GM18498 (cell line): Measurements from ENCODE around the gene FAM76A.
"Not testable (repeated sequence)": the region's sequence is repeated elsewhere in the genome, so short reads cannot be mapped to it uniquely, and the experiment has no call there.

Experiments
- ATAC-seq: cut with Tn5 transposase; IDR thresholded peaks from one replicate; pipeline ENCODE4 v1.9.1; 2021; ENCODE audit warnings: mild to moderate bottlenecking, moderate library complexity; ENCODE audit not compliant: unreplicated experiment

Gene FAM76A

GRCh38 chr1:27725374-27726172 lies at the start of gene FAM76A:
Gene FAM76A (plus strand): TSS chr1:27725961. CDS start chr1:27726081, 120 bp downstream.
- ATAC-seq: peak; percentile 94

- ATAC-seq: no peak
These were observed 49.4 kb upstream of the FAM76A start for GRCh38 chr1:27676410-27676809.

- ATAC-seq: no peak
These were observed 47.0 kb upstream of the FAM76A start for GRCh38 chr1:27678747-27679146.

GRCh38 chr1:27680225-27680791 lies 45.5 kb upstream of the FAM76A start:
- ATAC-seq: not testable (repeated sequence)

- ATAC-seq: not testable (repeated sequence)
These were observed 44.2 kb upstream of the FAM76A start for GRCh38 chr1:27681580-27681979.

- ATAC-seq: no peak
These were observed 43.3 kb upstream of the FAM76A start for GRCh38 chr1:27682351-27682944.

- no peak for ATAC-seq
These were observed 41.6 kb upstream of the FAM76A start for GRCh38 chr1:27684176-27684575.

- no peak for ATAC-seq
These were observed 39.4 kb upstream of the FAM76A start for GRCh38 chr1:27686223-27686990.

- no peak for ATAC-seq
These were observed 37.9 kb upstream of the FAM76A start for GRCh38 chr1:27687906-27688305.

GRCh38 chr1:27689423-27690173 lies 36.2 kb upstream of the FAM76A start:
- no peak for ATAC-seq

- ATAC-seq: no peak
These were observed 35.6 kb upstream of the FAM76A start for GRCh38 chr1:27690183-27690582.

- not testable (repeated sequence) for ATAC-seq
These were observed 28.9 kb upstream of the FAM76A start for GRCh38 chr1:27696835-27697234.

- ATAC-seq: no peak
These were observed 20.8 kb upstream of the FAM76A start for GRCh38 chr1:27704958-27705357.

GRCh38 chr1:27705545-27705944 lies 20.2 kb upstream of the FAM76A start:
- no peak for ATAC-seq

GRCh38 chr1:27710574-27710973 lies 15.2 kb upstream of the FAM76A start:
- no peak for ATAC-seq

GRCh38 chr1:27713139-27713725 lies 12.5 kb upstream of the FAM76A start:
- no peak for ATAC-seq

GRCh38 chr1:27713869-27714513 lies 11.8 kb upstream of the FAM76A start:
- no peak for ATAC-seq

- no peak for ATAC-seq
These were observed 9.4 kb upstream of the FAM76A start for GRCh38 chr1:27716262-27716895.
